ENCODE measurements around the gene TNNT1.

GRCh38 chr19:55098716-55099556 lies 50.1 kb downstream of the TNNT1 start:
- TF ChIP-seq EP300 (IDR thresholded peaks at IDR 0.05) (no peak), POLR2A (IDR thresholded peaks at IDR 0.05) (no peak)
- TF ChIP-seq, protein P1, sequence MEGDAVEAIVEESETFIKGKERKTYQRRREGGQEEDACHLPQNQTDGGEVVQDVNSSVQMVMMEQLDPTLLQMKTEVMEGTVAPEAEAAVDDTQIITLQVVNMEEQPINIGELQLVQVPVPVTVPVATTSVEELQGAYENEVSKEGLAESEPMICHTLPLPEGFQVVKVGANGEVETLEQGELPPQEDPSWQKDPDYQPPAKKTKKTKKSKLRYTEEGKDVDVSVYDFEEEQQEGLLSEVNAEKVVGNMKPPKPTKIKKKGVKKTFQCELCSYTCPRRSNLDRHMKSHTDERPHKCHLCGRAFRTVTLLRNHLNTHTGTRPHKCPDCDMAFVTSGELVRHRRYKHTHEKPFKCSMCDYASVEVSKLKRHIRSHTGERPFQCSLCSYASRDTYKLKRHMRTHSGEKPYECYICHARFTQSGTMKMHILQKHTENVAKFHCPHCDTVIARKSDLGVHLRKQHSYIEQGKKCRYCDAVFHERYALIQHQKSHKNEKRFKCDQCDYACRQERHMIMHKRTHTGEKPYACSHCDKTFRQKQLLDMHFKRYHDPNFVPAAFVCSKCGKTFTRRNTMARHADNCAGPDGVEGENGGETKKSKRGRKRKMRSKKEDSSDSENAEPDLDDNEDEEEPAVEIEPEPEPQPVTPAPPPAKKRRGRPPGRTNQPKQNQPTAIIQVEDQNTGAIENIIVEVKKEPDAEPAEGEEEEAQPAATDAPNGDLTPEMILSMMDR (IDR thresholded peaks at IDR 0.05), result no peak
